ENCODE results near the gene MYO7A. TPM values are rescaled to one million over a fixed set of nuclear protein-coding genes. Genes with fewer than 3 reads are reported as not detected.

The MYO7A gene
- total RNA-seq, 4 donors from 2014 or later, result 4.8 to 9.1 (median 6.4) TPM

DNA sequence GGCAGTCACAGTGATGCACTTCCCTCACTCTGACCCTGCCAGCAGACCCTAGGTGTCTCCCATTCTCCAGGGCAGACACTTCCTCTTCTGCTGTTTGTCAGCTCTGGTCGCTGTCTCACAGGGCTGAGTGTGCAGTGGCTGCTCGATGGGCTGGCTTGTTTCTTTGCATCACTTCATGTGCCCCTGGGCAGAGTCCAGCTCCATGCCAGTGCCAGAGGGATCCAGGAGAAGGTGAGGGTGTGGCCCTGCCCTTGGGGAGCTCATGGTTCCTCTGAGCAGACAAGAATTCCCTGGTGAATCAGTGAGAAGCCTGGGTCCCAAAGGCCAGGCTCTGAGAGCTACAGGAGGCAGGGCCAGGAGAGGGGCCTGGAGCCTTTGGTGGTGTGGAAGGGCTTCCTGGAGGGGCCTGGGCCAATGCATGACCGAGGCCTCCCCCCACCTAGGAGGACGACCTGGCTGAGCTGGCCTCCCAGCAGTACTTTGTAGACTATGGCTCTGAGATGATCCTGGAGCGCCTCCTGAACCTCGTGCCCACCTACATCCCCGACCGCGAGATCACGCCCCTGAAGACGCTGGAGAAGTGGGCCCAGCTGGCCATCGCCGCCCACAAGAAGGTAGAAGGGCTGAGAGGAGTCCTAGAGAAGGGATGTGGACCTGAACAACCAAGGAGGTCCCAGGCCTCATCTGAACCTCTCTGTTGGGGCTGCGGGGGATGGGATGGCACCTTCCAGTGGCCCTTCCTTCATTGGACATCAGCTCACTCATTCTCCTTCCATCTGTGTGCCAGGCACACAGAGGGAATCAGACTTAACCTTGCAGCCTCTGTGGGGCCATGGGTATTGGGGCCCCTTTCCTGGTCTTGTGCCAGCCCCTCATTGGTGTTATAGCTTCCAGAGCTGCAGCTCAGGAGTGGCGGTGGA is 66.1 kb downstream of the MYO7A start:
- H3K27me3 ChIP-seq, result peaks cover 0 to 27% (median 0%) of the 10 kb centered on the region in 4 donors
- no peaks in the 10 kb centered on the region for H3K9me3 ChIP-seq
- no peak for TF ChIP-seq CTCF (IDR thresholded peaks at IDR 0.05)
- TF ChIP-seq EP300 (IDR thresholded peaks at IDR 0.05), result no peak
- TF ChIP-seq POLR2A (IDR thresholded peaks at IDR 0.05; ENCODE audit: low read depth), result no peak
- 79% methylated on average over 4 of the region's 15 CpGs for WGBS
- no peak for DNase-seq (ENCODE audit: extremely low spot score)
- no peak overlapping the region for H3K27ac ChIP-seq (replicated peaks in 1 of 4)
- no peak overlapping the region for H3K4me3 ChIP-seq
- H3K4me1 ChIP-seq, result no peaks in the 10 kb centered on the region
- intact Hi-C loops (cut with DNase I), result loop anchor here (5.0 kb wide), 1 partner anchor 353 kb away; no protein-coding TSS in a partner anchor
- no peaks in the 10 kb centered on the region for H3K36me3 ChIP-seq

DNA sequence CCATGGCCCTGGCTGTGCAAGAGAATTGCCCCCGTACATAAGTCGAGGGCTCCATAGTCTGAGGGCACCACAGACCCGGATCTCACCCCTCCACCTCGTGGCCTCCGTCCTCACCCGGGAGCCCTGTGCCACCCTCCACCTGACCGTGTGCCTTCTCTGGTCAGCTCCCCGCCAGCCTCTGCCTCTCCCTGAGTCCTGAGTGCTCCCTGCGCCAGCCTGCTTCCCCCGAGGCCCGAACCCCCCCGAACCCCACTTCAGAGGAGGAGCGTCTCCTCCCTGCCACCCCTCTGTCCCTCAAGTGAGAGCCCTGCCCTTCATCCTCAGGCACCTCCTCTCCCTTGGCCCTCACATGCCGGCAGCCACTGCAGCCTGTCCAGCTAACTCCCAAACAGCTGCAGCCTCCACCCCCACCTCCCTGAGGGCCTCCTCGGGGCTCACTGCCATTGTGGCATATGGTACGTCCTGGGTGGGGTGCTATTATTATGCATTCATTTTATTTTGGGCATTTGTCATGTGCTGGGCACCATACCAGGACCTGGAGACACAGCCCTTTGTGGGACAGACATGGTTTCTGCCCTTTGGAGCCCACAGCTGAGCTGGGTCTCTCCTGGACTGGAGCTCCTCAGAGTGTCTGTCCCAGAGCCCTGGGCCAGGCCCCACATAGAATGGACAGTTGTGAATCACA is 67.2 kb downstream of the MYO7A start:
- Histone ChIP-seq H3K9me3 (no peaks in the 10 kb centered on the region), H3K4me3 (no peak overlapping the region), H3K36me3 (no peaks in the 10 kb centered on the region), H3K27me3 (peaks cover 0 to 27% (median 0%) of the 10 kb centered on the region in 4 donors), H3K4me1 (no peaks in the 10 kb centered on the region), H3K27ac (replicated peaks in 1 of 4) (no peak overlapping the region)
- 74% methylated on average over 11 of the region's 16 CpGs for WGBS
- intact Hi-C loops (cut with DNase I), result no loop called here
- DNase-seq (ENCODE audit: extremely low spot score), result no peak
- TF ChIP-seq POLR2AphosphoS5 (IDR thresholded peaks at IDR 0.05), result no peak

DNA sequence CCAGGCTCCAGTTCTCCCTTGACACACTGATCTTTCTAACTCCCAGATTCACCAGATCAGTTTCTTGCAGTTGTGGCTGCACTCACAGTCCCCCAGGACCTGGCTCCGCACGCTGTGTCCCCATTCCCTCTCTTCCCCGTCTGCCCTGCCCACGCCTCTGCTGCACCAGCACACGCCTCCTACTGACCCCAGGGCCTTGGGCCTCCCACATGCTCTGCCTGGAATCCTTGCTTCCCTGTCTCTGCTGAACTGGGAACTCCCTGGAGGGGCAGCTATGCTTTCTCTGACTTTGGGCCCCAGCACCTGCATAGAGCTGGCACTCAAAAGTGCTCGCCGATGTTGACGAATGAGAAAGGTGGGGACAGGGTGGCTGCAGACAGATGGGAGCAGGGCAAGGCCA is 68.9 kb downstream of the MYO7A start:
- DNase-seq (ENCODE audit: extremely low spot score), result no peak
- Histone ChIP-seq H3K9me3 (no peaks in the 10 kb centered on the region), H3K27me3 (peaks cover 0 to 17% (median 0%) of the 10 kb centered on the region in 4 donors), H3K27ac (replicated peaks in 1 of 4) (no peak overlapping the region), H3K4me3 (no peak overlapping the region), H3K4me1 (no peaks in the 10 kb centered on the region), H3K36me3 (no peaks in the 10 kb centered on the region)
- no peak for TF ChIP-seq POLR2A (IDR thresholded peaks at IDR 0.05; ENCODE audit: low read depth)
- no peak for TF ChIP-seq EP300 (IDR thresholded peaks at IDR 0.05)
- TF ChIP-seq CTCF (IDR thresholded peaks at IDR 0.05), result no peak
- TF ChIP-seq POLR2AphosphoS5 (IDR thresholded peaks at IDR 0.05), result no peak
- 88% methylated on average over 8 of the region's 8 CpGs for WGBS
- intact Hi-C loops (cut with DNase I), result no loop called here

GRCh38 chr11:77197626-77198320 is 69.7 kb downstream of the MYO7A start:
- DNase-seq (ENCODE audit: extremely low spot score), result no peak
- H3K36me3 ChIP-seq, result no peaks in the 10 kb centered on the region
- peaks cover 0 to 11% (median 0%) of the 10 kb centered on the region in 4 donors for H3K27me3 ChIP-seq
- no peak overlapping the region for H3K4me3 ChIP-seq
- WGBS, result 91% methylated on average over 12 of the region's 14 CpGs
- no peaks in the 10 kb centered on the region for H3K9me3 ChIP-seq
- no peak overlapping the region for H3K27ac ChIP-seq (replicated peaks in 1 of 4)
- intact Hi-C loops (cut with DNase I), result no loop called here
- TF ChIP-seq POLR2A (IDR thresholded peaks at IDR 0.05; ENCODE audit: low read depth) (no peak), POLR2AphosphoS5 (IDR thresholded peaks at IDR 0.05) (no peak), CTCF (IDR thresholded peaks at IDR 0.05) (no peak), EP300 (IDR thresholded peaks at IDR 0.05) (no peak)
- H3K4me1 ChIP-seq, result no peaks in the 10 kb centered on the region

GRCh38 chr11:77198440-77198849 is 70.4 kb downstream of the MYO7A start:
- Histone ChIP-seq H3K4me1 (no peaks in the 10 kb centered on the region), H3K27ac (replicated peaks in 1 of 4) (no peak overlapping the region), H3K4me3 (no peak overlapping the region), H3K9me3 (no peaks in the 10 kb centered on the region), H3K27me3 (peaks cover 0 to 7% (median 0%) of the 10 kb centered on the region in 4 donors), H3K36me3 (no peaks in the 10 kb centered on the region)
- no peak for DNase-seq (ENCODE audit: extremely low spot score)
- no peak for TF ChIP-seq CTCF (IDR thresholded peaks at IDR 0.05)
- TF ChIP-seq POLR2AphosphoS5 (IDR thresholded peaks at IDR 0.05), result no peak
- no peak for TF ChIP-seq EP300 (IDR thresholded peaks at IDR 0.05)
- no peak for TF ChIP-seq POLR2A (IDR thresholded peaks at IDR 0.05; ENCODE audit: low read depth)
- intact Hi-C loops (cut with DNase I), result no loop called here
- WGBS, result 76% methylated on average over 3 of the region's 11 CpGs
